HG02973 (cell line): ENCODE results near the gene CDHR3.

ENCODE experiments used
- ATAC-seq: cut with Tn5 transposase; IDR thresholded peaks from one replicate; pipeline ENCODE4 v1.9.1; 2021; ENCODE audit warnings: moderate library complexity; ENCODE audit not compliant: unreplicated experiment

The CDHR3 gene

GRCh38 chr7:106045586-106045985 lies 82.5 kb downstream of the CDHR3 start:
- ATAC-seq, result no peak

DNA sequence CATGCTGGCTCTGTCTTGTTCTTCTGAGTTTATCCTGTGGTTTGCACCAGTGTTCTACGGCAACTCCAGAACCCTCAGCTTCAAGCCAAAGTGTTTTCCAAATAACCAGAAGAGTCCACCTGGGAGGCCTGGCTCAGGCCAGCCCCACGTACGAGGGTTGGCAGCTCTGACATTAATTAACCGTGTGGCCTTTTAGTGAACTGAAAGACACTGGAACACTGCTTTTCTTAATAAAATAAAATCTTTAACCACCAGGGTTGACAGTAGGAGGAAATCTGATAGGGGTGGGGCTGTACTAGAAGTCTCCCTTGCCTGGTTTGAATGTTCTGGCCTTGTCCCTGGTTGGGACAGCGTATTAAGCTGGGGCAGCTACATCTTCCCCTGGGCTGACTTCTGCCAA lies 84.1 kb downstream of the CDHR3 start:
- ATAC-seq, result no peak

DNA sequence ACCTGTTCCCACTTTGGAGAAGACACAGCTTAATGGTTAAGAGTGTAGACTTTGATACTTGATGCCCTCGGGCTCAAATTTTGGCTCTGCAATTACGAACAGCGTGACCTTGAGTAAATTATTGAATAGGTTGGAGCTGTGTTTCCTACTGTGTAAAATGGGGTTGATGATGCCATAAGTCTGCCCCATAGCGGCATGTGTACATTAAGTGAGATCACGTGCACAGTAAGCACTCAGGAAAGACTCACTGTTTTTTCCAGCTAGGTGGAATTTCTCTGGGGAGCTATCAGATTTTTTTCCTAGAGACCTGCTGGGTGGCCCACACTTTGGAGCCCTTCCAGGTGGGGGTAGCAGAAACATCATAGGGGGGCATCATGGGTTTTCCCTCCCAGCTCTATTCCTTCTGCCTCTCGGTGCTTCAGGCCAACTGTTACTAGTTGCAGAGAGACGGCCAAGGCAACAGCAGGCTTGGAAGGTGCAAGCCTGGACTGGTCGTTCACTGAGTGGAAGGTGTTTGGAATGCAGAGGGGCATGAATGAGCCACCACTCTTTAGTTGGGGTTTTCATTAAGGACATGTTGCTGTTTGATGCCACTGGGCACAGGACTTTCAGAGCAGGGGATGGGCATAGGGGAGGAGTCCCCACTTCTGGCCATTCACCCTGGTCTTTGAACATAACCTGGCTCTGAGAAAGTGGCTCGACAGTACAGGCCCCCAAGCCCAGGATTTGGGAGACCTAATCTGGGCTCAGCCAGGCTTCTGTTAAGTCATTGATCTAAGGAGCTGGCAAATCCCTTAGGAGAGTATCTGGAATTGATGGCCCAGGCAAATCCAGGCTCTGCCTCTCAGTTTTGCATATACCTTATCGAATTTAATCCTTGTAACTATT lies 85.0 kb downstream of the CDHR3 start:
- ATAC-seq, result no peak

GRCh38 chr7:106048706-106049020 lies 85.6 kb downstream of the CDHR3 start:
- ATAC-seq, result no peak

GRCh38 chr7:106049139-106049752 lies 86.2 kb downstream of the CDHR3 start:
- no peak for ATAC-seq

DNA sequence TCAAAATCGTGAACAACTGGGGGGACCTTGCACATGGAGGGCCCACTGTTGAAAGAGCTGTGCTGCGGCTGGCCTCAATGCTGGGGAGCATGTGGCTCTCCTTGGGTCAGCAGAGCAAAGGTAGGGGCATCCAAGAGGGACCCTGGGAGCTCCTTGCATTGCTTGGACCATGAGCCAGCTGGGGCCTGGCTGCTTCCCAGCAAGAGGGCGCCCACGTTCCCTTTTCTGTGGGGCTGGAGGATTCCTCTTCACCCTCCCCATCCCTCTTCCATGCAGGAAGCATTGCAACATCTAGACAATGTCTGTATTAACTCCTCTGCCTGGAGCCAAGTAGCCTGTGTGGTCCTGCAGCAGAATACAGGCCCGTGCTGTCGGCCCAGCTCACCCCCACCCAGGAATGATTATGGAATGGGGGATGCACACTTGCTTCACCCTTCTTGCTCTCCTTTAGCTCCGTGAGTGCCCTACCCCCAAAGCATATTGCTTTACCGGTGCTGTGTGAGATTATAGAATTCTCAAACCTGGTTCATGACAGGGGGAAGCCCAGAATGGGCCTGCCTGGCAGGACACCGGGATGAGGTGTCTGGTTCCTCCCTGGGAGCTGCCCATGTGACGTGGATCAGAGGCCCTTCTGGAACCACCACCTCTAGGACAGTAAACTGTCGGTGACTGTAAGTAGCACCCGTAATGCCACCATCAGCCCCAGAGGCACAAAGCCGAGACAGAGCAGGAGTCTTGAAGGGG lies 87.1 kb downstream of the CDHR3 start:
- ATAC-seq, result no peak

DNA sequence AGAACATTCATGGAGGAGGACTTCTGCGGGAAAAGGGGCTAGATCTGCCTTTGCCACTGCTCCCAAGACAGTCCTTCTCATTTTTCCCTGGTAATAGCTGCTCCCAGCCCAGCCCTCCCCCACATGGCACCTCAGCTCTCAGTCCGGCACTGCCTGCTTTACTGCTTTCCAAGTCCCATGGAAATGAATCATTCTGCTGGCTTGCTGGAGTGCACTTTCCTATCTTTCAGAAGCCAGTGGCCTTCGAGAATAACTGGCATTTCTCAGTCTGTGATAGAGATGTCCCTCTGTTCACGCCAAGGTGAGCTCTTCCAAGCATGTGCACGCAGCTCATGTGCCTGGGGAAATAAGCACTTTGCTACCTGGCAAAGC lies 87.7 kb downstream of the CDHR3 start:
- no peak for ATAC-seq

GRCh38 chr7:106052681-106053080 lies 89.6 kb downstream of the CDHR3 start:
- ATAC-seq, result no peak

DNA sequence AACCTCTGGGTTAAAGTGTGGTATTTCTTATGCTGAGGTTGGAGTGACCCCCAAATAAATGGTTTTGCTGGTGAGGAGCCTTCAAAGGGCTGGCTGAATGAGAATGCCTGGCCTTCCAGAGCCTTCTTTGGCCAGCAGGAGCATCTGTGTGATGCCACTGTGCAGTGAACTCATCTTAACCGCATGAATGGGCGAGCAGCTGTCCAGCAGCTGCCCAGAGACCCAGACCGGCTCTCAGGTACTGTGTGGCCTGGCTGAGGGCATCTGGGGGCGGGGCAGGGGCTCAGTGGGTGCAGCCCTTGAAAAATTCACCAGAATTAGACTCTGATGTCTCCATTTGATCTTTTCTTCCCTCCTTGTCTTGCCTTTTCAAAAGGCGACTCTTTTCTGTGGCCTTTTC lies 90.0 kb downstream of the CDHR3 start:
- no peak for ATAC-seq

- ATAC-seq, result no peak
These were observed 91.3 kb downstream of the CDHR3 start for GRCh38 chr7:106054156-106054910.

DNA sequence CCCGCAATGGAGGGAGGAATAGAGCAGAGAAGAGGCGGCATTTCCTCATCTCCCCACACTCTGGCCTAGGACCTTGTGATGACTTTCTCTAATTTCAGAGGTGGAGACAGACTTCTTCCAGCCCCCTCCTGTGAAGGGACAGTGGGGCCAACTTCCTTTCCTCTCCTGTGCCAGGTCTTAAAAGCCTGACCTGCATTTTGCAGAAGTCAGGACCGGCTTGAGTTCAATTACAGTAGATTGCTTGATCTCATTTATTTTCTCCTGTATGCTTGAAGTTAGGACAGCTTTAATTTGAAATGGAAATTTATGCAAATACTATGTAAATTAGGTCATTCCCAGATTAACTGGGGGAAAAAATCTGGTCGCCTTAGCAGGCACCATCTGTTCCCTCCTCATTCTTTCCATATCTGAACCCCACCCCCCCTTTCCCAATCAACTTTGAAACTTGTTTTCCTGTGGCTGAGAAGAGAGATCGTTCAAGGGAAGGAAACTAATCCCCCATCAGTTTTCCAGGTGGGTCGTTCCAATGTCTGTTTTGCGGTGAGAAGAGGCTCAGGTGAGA lies 92.0 kb downstream of the CDHR3 start:
- no peak for ATAC-seq

DNA sequence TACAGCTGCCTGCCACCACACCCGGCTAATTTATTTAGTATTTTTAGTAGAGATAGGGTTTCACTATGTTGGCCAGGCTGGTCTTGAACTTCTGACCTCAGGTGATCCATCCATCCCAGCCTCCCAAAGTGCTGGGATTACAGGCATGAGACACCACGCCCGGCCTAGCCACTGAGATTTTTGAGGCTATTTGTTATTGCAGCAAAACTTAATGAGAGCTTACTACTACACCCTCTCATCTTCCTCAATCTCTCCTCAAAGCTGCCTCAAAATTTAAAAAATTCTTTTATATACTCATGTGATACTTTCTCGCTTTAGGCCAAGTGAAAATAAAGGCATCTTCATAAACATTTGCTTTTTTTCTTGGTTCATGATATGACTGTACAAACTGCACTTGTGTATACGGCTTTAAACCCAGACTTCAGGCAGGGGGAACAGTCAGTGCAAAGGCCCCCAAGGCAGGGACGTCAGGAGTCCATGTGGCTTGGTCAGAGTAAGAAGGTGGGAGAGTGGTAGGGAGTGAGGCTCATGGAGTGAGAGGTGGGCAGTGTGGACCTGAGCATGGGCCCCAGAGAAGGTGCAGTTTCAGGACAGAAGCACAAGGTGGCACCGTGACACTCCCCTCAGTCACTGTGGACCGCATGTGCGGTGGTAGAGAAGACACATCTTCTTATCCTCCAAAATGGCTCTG lies 93.6 kb downstream of the CDHR3 start:
- ATAC-seq, result no peak

DNA sequence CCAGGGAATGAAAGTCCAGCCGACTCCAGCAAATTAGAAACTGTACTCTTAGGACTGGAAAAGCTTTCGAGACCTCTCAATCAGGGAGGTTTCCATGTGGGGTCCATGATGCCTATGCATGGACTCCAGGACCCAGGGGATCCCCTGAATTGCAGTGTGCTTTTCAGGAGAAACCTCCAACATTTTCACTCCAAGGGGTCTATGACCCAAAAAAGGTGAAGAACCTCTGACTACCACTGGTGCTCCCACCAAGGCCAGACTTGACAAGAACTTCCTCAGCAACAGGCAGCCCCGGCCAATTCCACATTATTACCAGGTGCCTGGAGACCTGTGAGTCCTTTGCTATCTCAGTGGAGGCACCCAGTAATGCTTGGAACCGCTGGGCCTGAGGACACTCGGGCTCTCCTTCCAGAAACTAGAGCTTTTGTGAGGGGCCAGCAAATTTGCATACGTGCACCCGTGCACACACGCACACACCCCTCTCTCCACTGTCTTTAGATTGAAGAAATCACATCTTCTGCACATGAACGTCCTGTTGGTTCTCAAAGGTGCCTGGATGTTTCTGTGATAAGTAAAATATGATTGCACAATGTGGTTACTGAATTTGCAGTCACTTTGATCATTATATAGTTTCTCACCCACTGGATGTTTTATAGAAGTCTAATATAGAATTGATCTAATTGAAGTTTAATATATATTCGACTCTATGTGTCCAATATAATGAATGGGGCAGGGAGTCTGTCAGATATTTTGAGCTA lies 94.3 kb downstream of the CDHR3 start:
- no peak for ATAC-seq

GRCh38 chr7:106057962-106058927 lies 95.2 kb downstream of the CDHR3 start:
- ATAC-seq, result peak; percentile 54

- ATAC-seq, result no peak
These were observed 95.9 kb downstream of the CDHR3 start for GRCh38 chr7:106058928-106059324.

- no peak for ATAC-seq
These were observed 96.5 kb downstream of the CDHR3 start for GRCh38 chr7:106059556-106059955.

- no peak for ATAC-seq
These were observed 97.4 kb downstream of the CDHR3 start for GRCh38 chr7:106060394-106060920.

DNA sequence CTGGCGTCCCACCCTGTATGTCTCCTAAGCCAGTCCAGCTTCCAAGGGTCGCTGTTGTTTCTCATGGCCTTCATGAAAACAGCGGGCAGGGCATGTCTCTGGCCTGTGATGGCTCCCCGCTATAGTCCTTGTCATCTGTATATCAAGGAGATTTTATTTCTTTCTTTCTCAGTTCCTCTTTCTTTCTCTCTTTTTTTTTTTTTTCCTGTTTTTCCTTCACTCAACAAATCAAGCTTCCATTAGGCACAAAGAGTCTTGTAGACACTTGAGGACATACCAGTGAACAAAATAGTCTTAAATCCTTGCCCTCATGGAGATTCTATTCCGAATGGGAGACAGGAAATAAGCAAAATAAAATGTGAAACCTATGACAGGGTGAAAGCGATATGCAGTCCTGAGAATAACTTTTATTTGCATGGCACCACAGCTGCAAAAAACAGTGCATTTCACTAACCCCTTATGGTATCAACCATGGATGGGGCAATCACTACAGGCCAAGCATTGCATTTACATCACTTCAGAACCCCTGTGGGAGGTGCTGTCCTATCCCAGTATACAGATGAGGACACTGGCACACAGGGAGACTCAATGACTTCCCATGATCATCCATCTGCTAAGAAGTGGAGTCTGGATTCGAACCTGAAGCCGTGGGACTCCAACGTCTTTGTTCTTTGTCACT lies 98.4 kb downstream of the CDHR3 start:
- ATAC-seq, result no peak
